H1 (cell line): ENCODE results near the gene KRT75. TPM values are rescaled to one million over a fixed set of nuclear protein-coding genes. Genes with fewer than 3 reads are reported as not detected.
A peak's percentile ranks its signal among the peaks of the same experiment; 100 is the strongest.

Source experiments
- CTCF ChIA-PET: fragments of 300-600 bp; sonication (Branson Sonifier 250); formaldehyde crosslinking; loops from one replicate; lab custom pipeline; 2021; ENCODE audit not compliant: partially characterized antibody; lab: Charles Lee
- POLR2A ChIA-PET: fragments of 300-600 bp; sonication (Branson Sonifier 250); formaldehyde crosslinking; loops from one replicate; lab custom pipeline; 2021; ENCODE audit warnings: inconsistent platforms; ENCODE audit not compliant: partially characterized antibody; lab: Charles Lee
- DNase-seq, 2 experiments: peaks; one replicate each; pipeline versions ENCODE4 v3.0.0 to v3.0.0-alpha.2; 2010 to 2022; ENCODE audit warnings: low spot score in 2 of 2, low read depth in 1 of 2, mixed read lengths in 1 of 2
- FAIRE-seq: peaks from 2 replicates; lab custom pipeline; 2011; peaks lifted over from hg19 to GRCh38; lab: Jason Lieb, UNC
- H2AFZ ChIP-seq: 2 replicates; pipeline ENCODE4 v1.8.1; 2012; ENCODE audit warnings: low read length, inconsistent platforms
- H2AK5ac ChIP-seq: 2 replicates; pipeline ENCODE4 v1.6.1; 2013; ENCODE audit warnings: low read depth, low read length
- H2BK120ac ChIP-seq: replicated peaks from 2 replicates; pipeline ENCODE3; 2013; ENCODE audit warnings: low read depth, low read length, inconsistent platforms
- H2BK12ac ChIP-seq: 2 replicates; pipeline ENCODE4 v1.6.1; 2013; ENCODE audit warnings: low read depth, low read length
- H2BK15ac ChIP-seq: 2 replicates; pipeline ENCODE4 v1.6.1; 2013; ENCODE audit warnings: low read length
- H2BK20ac ChIP-seq: 2 replicates; pipeline ENCODE4 v1.6.1; 2013; ENCODE audit warnings: low read length
- H2BK5ac ChIP-seq: 2 replicates; pipeline ENCODE4 v1.6.1; 2013; ENCODE audit warnings: low read depth, low read length
- H3K14ac ChIP-seq: 2 replicates; pipeline ENCODE4 v1.6.1; 2013; ENCODE audit warnings: inconsistent platforms; ENCODE audit not compliant: insufficient read length
- H3K18ac ChIP-seq: 2 replicates; pipeline ENCODE4 v1.6.1; 2013; ENCODE audit warnings: low read length; ENCODE audit errors: extremely low read depth
- H3K23ac ChIP-seq: 2 replicates; pipeline ENCODE4 v1.6.1; 2013; ENCODE audit warnings: inconsistent platforms; ENCODE audit not compliant: insufficient read length
- H3K23me2 ChIP-seq: 2 replicates; pipeline ENCODE4 v1.6.1; 2013; ENCODE audit warnings: low read depth, low read length
- H3K27ac ChIP-seq: 2 replicates; pipeline ENCODE4 v1.6.1; 2011; ENCODE audit warnings: low read depth, low read length, inconsistent platforms
- H3K27me3 ChIP-seq, 4 experiments: replicated peaks in 1 of 4; 1 replicate in 1 of 4; 2 replicates in 3 of 4; pipeline versions ENCODE4 v1.6.1 to v1.8.1; 2011 to 2013; ENCODE audit warnings: low read length in 3 of 4, mild to moderate bottlenecking in 3 of 4, inconsistent platforms in 2 of 4, mixed read lengths in 2 of 4, moderate library complexity in 1 of 4; ENCODE audit not compliant: control insufficient read depth in 3 of 4, insufficient read depth in 3 of 4; ENCODE audit errors: extremely low read depth in 1 of 4
- H3K36me3 ChIP-seq, 4 experiments: 2 replicates each; pipeline versions ENCODE4 v1.6.1 to v1.8.1; 2011 to 2013; ENCODE audit warnings: mild to moderate bottlenecking in 4 of 4, low read length in 3 of 4, moderate library complexity in 2 of 4, control low read depth in 1 of 4, inconsistent platforms in 1 of 4; ENCODE audit not compliant: insufficient read depth in 4 of 4, control insufficient read depth in 2 of 4
- H3K4ac ChIP-seq: replicated peaks from 2 replicates; pipeline ENCODE3; 2013; ENCODE audit warnings: low read length, low read depth, mixed read lengths, inconsistent platforms; ENCODE audit not compliant: insufficient read length
- H3K4me1 ChIP-seq, 4 experiments: replicated peaks in 1 of 4; 1 replicate in 1 of 4; 2 replicates in 3 of 4; pipeline versions ENCODE4 v1.6.1 to v1.8.1; 2011 to 2013; ENCODE audit warnings: low read length in 3 of 4, inconsistent platforms in 2 of 4, mixed read lengths in 1 of 4; ENCODE audit not compliant: insufficient read depth in 4 of 4, control insufficient read depth in 3 of 4
- H3K4me2 ChIP-seq, 2 experiments: 2 replicates each; pipeline versions ENCODE4 v1.6.1 to v1.8.1; 2011 to 2013; ENCODE audit warnings: low read depth in 2 of 2, low read length in 2 of 2, control low read depth in 1 of 2, inconsistent platforms in 1 of 2, mild to moderate bottlenecking in 1 of 2; ENCODE audit not compliant: insufficient read depth in 1 of 2
- H3K4me3 ChIP-seq, 4 experiments: fragments of 200-600, 300-600 bp in 1 of 4; sonication (generic), shearing (Covaris generic), sonication (Bioruptor Twin) in 1 of 4; 2 replicates each; pipeline versions ENCODE4 v1.5.1 to v1.8.1; 2011 to 2016; ENCODE audit warnings: low read length in 4 of 4, low read depth in 3 of 4, control low read depth in 2 of 4, inconsistent platforms in 2 of 4, mild to moderate bottlenecking in 2 of 4, mixed read lengths in 1 of 4, moderate library complexity in 1 of 4; ENCODE audit not compliant: insufficient read depth in 2 of 4; ENCODE audit errors: extremely low read depth in 1 of 4
- H3K56ac ChIP-seq: replicated peaks from 2 replicates; pipeline ENCODE3; 2013; ENCODE audit warnings: low read depth, mild to moderate bottlenecking, mixed read lengths, low read length, inconsistent platforms; ENCODE audit not compliant: insufficient read length
- H3K79me1 ChIP-seq: 2 replicates; pipeline ENCODE4 v1.6.1; 2013; ENCODE audit warnings: low read depth, low read length, control low read depth
- H3K79me2 ChIP-seq, 2 experiments: 2 replicates each; pipeline versions ENCODE4 v1.6.1 to v1.8.1; 2012 to 2013; ENCODE audit warnings: low read length in 2 of 2, mild to moderate bottlenecking in 2 of 2, inconsistent platforms in 1 of 2; ENCODE audit not compliant: insufficient read depth in 2 of 2, control insufficient read depth in 1 of 2
- H3K9ac ChIP-seq, 4 experiments: replicated peaks in 1 of 4; 1 replicate in 1 of 4; 2 replicates in 3 of 4; pipeline versions ENCODE4 v1.6.1 to v1.8.1; 2011 to 2013; ENCODE audit warnings: low read depth in 3 of 4, low read length in 3 of 4, control low read depth in 2 of 4, mild to moderate bottlenecking in 2 of 4, moderate library complexity in 2 of 4, inconsistent platforms in 1 of 4; ENCODE audit errors: extremely low read depth in 1 of 4
- H3K9me3 ChIP-seq, 2 experiments: 2 replicates each; pipeline versions ENCODE4 v1.6.1 to v1.8.1; 2012 to 2013; ENCODE audit warnings: mild to moderate bottlenecking in 2 of 2, moderate library complexity in 2 of 2, control low read depth in 1 of 2, inconsistent platforms in 1 of 2, low read depth in 1 of 2, low read length in 1 of 2, mixed read lengths in 1 of 2; ENCODE audit not compliant: insufficient read depth in 2 of 2
- H4K20me1 ChIP-seq, 2 experiments: replicated peaks in 1 of 2; 2 replicates each; pipeline versions ENCODE3 to v1.8.1; 2011 to 2013; ENCODE audit warnings: inconsistent platforms in 2 of 2, low read length in 2 of 2, mild to moderate bottlenecking in 1 of 2; ENCODE audit not compliant: insufficient read depth in 2 of 2, control insufficient read depth in 1 of 2
- H4K5ac ChIP-seq: 2 replicates; pipeline ENCODE4 v1.6.1; 2013; ENCODE audit warnings: low read length, low read depth, mixed read lengths, inconsistent platforms; ENCODE audit not compliant: insufficient read length
- H4K8ac ChIP-seq: 2 replicates; pipeline ENCODE4 v1.8.0; 2013; ENCODE audit warnings: mild to moderate bottlenecking, moderate library complexity, low read length, inconsistent platforms; ENCODE audit not compliant: insufficient read depth; ENCODE audit errors: extremely low read depth
- H4K91ac ChIP-seq: replicated peaks from 2 replicates; pipeline ENCODE3; 2013; ENCODE audit warnings: low read length, mixed read lengths, inconsistent platforms; ENCODE audit not compliant: insufficient read length
- BRCA1 ChIP-seq: IDR thresholded peaks from 2 replicates; pipeline ENCODE4 v1.6.1; 2012; ENCODE audit warnings: low read depth, low read length, improper control_type of control experiment
- CBX8 ChIP-seq: fragments of 300-800, 300-1000 bp; sonication (generic); IDR thresholded peaks from 2 replicates; pipeline ENCODE4 v1.7.1; 2016; ENCODE audit warnings: low read depth, low read length, borderline replicate concordance
- FOSL1 ChIP-seq: IDR thresholded peaks from 2 replicates; pipeline ENCODE4 v1.6.1; 2011; ENCODE audit warnings: mild to moderate bottlenecking, low read depth, low read length, moderate library complexity; ENCODE audit not compliant: insufficient read depth
- KDM4A ChIP-seq: IDR thresholded peaks from one replicate; pipeline ENCODE4 v1.7.1; 2012; ENCODE audit warnings: low read depth, mild to moderate bottlenecking, moderate library complexity, low read length, inconsistent platforms; ENCODE audit not compliant: severe bottlenecking
- NRF1 ChIP-seq: IDR thresholded peaks from 2 replicates; pipeline ENCODE4 v1.6.1; 2011; ENCODE audit warnings: mild to moderate bottlenecking, low read depth, low read length, improper control_type of control experiment
- RXRA ChIP-seq: IDR thresholded peaks from 2 replicates; pipeline ENCODE4 v1.6.1; 2011; ENCODE audit warnings: low read depth, mild to moderate bottlenecking, low read length, moderate library complexity; ENCODE audit not compliant: insufficient read depth
- SAP30 ChIP-seq: fragments of 300-600 bp; sonication (generic); IDR thresholded peaks from 2 replicates; pipeline ENCODE4 v1.7.1; 2012; ENCODE audit warnings: low read length, moderate library complexity, mild to moderate bottlenecking, inconsistent platforms; ENCODE audit not compliant: insufficient read depth, insufficient replicate concordance
- SIX5 ChIP-seq: IDR thresholded peaks from 2 replicates; pipeline ENCODE4 v1.6.1; 2011; ENCODE audit warnings: mild to moderate bottlenecking, low read depth, low read length
- SRF ChIP-seq: IDR thresholded peaks from 2 replicates; pipeline ENCODE4 v1.6.1; 2011; ENCODE audit warnings: mild to moderate bottlenecking, low read depth, low read length, moderate library complexity
- TEAD4 ChIP-seq: IDR thresholded peaks from 2 replicates; pipeline ENCODE4 v1.6.1; 2012; ENCODE audit warnings: low read depth, low read length, inconsistent platforms, mixed read lengths
- WGBS, 2 experiments: shearing (Covaris generic) in 1 of 2; methylation state at CpG; one replicate each; pipeline versions ENCODE4 v1.1.6 to v1.1.7; 2013 to 2015; ENCODE audit warnings: low lambda C conversion rate in 2 of 2, mixed read lengths in 2 of 2, inconsistent platforms in 1 of 2, low coverage in 1 of 2, missing lambda C conversion rate in 1 of 2; ENCODE audit not compliant: insufficient replicate concordance in 2 of 2, insufficient coverage in 1 of 2, insufficient read length in 1 of 2; ENCODE audit errors: extremely low coverage in 1 of 2, missing lambda C conversion rate in 1 of 2; 5-methylcytosine and 5-hydroxymethylcytosine counted together
- polyA plus RNA-seq, 7 experiments: library from polyadenylated mRNA; depleted of rRNA in 3 of 7; stranded (reverse) in 5 of 7; unstranded in 2 of 7; fragments of >200 nt in 5 of 7; fragments of 200-250 nt in 2 of 7; gene quantifications; 1 replicate in 5 of 7; 2 replicates in 1 of 7; 4 replicates in 1 of 7; pipeline versions ENCODE4 v1.2.1 to v1.2.3, GENCODE V29; 2011 to 2013; ENCODE audit warnings: missing spikeins in 2 of 7, mixed read lengths in 2 of 7
- total RNA-seq: library from RNA; stranded (reverse); fragmentation: NEBNext Ultra II Directional; extraction: Animal tissue kit (Norgen Biotek cat#: 25700); gene quantifications from 2 replicates; pipeline ENCODE4 v1.2.1, GENCODE V29; 2021
- TF ChIP-seq, protein P1 (sequence below): IDR thresholded peaks from 2 replicates; pipeline ENCODE4 v1.6.1; 2012; ENCODE audit warnings: inconsistent platforms
- TF ChIP-seq, protein P2 (sequence below): IDR thresholded peaks from 2 replicates; pipeline ENCODE4 v1.6.1; 2012; ENCODE audit warnings: low read length, inconsistent platforms

KRT75 gene
- total and polyA plus RNA-seq, 2 of the 8 experiments (the other 6 are each of a cell fraction or from before 2014, with no cell fraction given), result not detected

DNA sequence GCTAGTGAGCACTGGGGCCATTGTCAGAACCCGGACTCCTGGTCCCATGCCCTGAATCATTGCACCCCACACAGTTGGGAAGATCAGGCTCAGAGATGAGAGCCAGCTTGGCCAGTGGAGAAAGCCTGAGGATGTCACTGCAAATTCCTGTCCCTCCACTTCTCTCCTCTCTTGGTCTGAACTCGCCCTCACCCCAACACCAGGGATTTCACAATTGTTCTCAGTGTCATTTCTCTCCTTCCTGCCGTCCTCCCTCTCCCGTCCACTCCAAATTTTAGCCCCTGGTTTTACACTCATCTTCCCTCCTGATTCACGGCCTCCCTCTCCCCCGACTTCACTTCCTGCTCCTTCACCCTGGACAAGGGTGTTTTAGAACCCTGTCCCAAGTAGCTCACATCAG lies 11.1 kb downstream of the KRT75 start:
- Histone ChIP-seq H3K56ac (no peak overlapping the region), H3K27me3 (no peaks in the 10 kb centered on the region), H2BK20ac (no peak overlapping the region), H2BK120ac (no peak overlapping the region), H4K91ac (no peak overlapping the region), H2AFZ (0 out of 2 replicates have a peak overlapping the region, but pooled peaks have one; percentile 5), H3K36me3 (no peaks in the 10 kb centered on the region), H3K4me2 (no peak overlapping the region), H2BK5ac (no peak overlapping the region), H4K5ac (no peak overlapping the region), H4K20me1 (no peaks in the 10 kb centered on the region), H4K8ac (no peak overlapping the region), H3K4ac (no peak overlapping the region), H3K18ac (no peak overlapping the region), H3K9ac (no peak overlapping the region), H3K4me1 (no peaks in the 10 kb centered on the region; a peak in 2 of 7 replicates), H3K4me3 (no peak overlapping the region), H3K23me2 (no peaks in the 10 kb centered on the region; the same call in 1 of the 2 replicates), H2BK12ac (no peak overlapping the region), H2BK15ac (no peak overlapping the region), H3K27ac (no peak overlapping the region), H3K79me1 (no peaks in the 10 kb centered on the region), H3K14ac (no peak overlapping the region), H3K79me2 (no peaks in the 10 kb centered on the region), H2AK5ac (no peak overlapping the region), H3K9me3 (no peaks in the 10 kb centered on the region), H3K23ac (no peak overlapping the region)
- no peak for FAIRE-seq
- DNase-seq, result no peak
- CTCF ChIA-PET, result interaction anchor here (0.6 to 3.7 kb wide), 8 partner anchors 9 to 163 kb away, joined by 3 to 12 read pairs (median 4); partner anchors contain the start of genes KRT75 and KRT82
- WGBS, 2 experiments, result 81% methylated on average over 6 of the region's 6 CpGs; no CpG with 5 or more reads in 1 of the 2 experiments
- TF ChIP-seq FOSL1, result no peak
- TF ChIP-seq, protein P1, sequence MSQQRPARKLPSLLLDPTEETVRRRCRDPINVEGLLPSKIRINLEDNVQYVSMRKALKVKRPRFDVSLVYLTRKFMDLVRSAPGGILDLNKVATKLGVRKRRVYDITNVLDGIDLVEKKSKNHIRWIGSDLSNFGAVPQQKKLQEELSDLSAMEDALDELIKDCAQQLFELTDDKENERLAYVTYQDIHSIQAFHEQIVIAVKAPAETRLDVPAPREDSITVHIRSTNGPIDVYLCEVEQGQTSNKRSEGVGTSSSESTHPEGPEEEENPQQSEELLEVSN, result no peak
- TF ChIP-seq BRCA1, result no peak
- no peak for TF ChIP-seq NRF1
- TF ChIP-seq TEAD4, result no peak
- no peak for TF ChIP-seq SIX5
- no peak for TF ChIP-seq KDM4A
- TF ChIP-seq SAP30, result no peak
- TF ChIP-seq CBX8, result no peak
- TF ChIP-seq SRF, result no peak
- TF ChIP-seq, protein P2, sequence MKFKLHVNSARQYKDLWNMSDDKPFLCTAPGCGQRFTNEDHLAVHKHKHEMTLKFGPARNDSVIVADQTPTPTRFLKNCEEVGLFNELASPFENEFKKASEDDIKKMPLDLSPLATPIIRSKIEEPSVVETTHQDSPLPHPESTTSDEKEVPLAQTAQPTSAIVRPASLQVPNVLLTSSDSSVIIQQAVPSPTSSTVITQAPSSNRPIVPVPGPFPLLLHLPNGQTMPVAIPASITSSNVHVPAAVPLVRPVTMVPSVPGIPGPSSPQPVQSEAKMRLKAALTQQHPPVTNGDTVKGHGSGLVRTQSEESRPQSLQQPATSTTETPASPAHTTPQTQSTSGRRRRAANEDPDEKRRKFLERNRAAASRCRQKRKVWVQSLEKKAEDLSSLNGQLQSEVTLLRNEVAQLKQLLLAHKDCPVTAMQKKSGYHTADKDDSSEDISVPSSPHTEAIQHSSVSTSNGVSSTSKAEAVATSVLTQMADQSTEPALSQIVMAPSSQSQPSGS, result no peak
- no peak for TF ChIP-seq RXRA
- POLR2A ChIA-PET, result no interaction called here
